NB4 (cell line): ENCODE data around the gene YEATS4.

Source experiments
- CTCF ChIP-seq: IDR thresholded peaks from one replicate; pipeline ENCODE4 v1.5.1; 2012; ENCODE audit warnings: low read depth, low read length
- MYC ChIP-seq: IDR thresholded peaks from 2 replicates; pipeline ENCODE4 v1.6.1; 2011; ENCODE audit warnings: low read depth, low read length
- POLR2A ChIP-seq: IDR thresholded peaks from 2 replicates; pipeline ENCODE4 v1.6.1; 2011; ENCODE audit warnings: mild to moderate bottlenecking; ENCODE audit not compliant: insufficient read length; ENCODE audit errors: extremely low read depth

GRCh38 chr12:69437073-69437472, 77.5 kb downstream of the YEATS4 start:
- TF ChIP-seq CTCF: no peak
- no peak for TF ChIP-seq MYC
- TF ChIP-seq POLR2A: no peak
